LNCaP clone FGC (cell line): Measurements from ENCODE around the gene ACY1.
"Not testable (repeated sequence)": the region's sequence is repeated elsewhere in the genome, so short reads cannot be mapped to it uniquely, and the experiment has no call there.

Source experiments
- DNase-seq: peaks from one replicate; pipeline ENCODE4 v3.0.0-alpha.2; 2011; ENCODE audit warnings: low read depth
- H3K4me3 ChIP-seq: 2 replicates; pipeline ENCODE4 v1.5.1; 2011; ENCODE audit warnings: mild to moderate bottlenecking, low read depth, low read length, control low read depth
- TF ChIP-seq, protein P1 (sequence below): IDR thresholded peaks from 2 replicates; pipeline ENCODE4 v1.5.1; 2012; ENCODE audit warnings: mild to moderate bottlenecking; ENCODE audit not compliant: control insufficient read depth, insufficient read depth; ENCODE audit errors: extremely low read depth

The ACY1 gene

DNA sequence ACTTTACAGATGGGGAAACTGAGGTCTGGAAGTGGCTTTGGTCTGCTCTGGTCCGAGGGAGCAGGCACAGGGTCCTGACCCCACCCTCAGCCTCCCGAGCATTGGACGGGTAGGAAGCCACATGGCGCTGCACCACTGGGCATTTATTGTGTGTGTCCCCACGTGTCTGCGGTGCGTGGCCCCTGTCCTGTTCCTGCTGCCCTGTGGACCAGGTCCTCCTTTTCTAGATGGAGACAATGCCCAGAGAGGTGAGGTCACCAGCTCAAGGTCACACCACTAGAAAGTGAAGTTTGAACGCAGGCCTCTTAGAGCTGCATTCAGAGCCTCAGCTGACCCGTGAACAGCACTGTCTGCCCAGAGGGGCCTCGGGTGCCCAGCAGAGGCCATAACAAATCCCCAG, 46.2 kb downstream of the ACY1 start:
- TF ChIP-seq, protein P1, sequence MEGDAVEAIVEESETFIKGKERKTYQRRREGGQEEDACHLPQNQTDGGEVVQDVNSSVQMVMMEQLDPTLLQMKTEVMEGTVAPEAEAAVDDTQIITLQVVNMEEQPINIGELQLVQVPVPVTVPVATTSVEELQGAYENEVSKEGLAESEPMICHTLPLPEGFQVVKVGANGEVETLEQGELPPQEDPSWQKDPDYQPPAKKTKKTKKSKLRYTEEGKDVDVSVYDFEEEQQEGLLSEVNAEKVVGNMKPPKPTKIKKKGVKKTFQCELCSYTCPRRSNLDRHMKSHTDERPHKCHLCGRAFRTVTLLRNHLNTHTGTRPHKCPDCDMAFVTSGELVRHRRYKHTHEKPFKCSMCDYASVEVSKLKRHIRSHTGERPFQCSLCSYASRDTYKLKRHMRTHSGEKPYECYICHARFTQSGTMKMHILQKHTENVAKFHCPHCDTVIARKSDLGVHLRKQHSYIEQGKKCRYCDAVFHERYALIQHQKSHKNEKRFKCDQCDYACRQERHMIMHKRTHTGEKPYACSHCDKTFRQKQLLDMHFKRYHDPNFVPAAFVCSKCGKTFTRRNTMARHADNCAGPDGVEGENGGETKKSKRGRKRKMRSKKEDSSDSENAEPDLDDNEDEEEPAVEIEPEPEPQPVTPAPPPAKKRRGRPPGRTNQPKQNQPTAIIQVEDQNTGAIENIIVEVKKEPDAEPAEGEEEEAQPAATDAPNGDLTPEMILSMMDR = no peak
- no peak for DNase-seq
- no peak overlapping the region for H3K4me3 ChIP-seq

DNA sequence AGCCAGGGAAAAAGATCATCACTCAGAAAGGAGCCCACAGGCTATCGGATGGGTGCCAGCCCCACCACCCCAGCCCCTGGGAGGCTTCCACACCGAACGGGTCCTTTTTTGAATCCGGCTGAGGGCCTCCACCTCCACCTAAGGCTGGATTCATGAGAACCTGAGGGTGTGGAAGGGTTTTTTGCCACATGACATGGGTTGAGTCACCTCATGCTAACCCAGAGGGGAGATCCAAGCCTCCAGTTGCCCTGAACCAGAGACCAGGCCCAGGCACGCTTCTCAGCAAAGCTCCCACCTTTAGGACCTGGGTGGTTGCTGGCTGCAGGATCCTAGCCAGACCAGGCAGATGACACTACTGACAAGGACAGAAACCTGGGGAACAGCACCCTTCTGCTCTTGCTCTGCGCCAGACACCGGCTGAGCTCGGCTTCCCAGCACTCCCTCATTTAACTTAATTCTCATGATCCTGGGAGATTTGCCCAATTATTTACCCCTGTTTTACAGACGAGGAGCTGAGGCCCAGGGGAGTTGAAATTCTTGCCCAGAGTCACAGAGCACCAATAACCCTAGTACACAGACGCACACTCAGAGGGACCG, 47.5 kb downstream of the ACY1 start:
- TF ChIP-seq, protein P1 = no peak
- H3K4me3 ChIP-seq = no peak overlapping the region
- no peak for DNase-seq

DNA sequence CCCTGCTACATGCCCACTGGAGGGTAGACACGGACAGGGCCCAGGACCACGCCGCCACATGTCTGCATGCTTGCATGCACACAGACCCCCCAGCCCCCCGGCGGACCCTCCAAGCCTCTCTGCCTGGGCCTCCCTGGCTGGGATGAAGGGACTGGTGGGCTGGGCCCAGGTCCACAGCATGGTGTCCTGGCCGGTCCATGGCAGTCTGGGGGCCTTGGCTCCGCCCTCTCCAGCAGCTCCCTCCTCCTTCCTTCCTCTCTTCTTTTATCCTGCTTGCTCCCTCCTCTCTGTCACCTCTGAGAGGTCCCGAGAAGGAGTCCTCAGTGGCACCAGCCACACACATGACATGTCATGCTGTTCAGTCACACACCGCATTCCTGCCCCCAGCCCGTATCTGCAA, 48.6 kb downstream of the ACY1 start:
- TF ChIP-seq, protein P1 = no peak
- H3K4me3 ChIP-seq = no peak overlapping the region

DNA sequence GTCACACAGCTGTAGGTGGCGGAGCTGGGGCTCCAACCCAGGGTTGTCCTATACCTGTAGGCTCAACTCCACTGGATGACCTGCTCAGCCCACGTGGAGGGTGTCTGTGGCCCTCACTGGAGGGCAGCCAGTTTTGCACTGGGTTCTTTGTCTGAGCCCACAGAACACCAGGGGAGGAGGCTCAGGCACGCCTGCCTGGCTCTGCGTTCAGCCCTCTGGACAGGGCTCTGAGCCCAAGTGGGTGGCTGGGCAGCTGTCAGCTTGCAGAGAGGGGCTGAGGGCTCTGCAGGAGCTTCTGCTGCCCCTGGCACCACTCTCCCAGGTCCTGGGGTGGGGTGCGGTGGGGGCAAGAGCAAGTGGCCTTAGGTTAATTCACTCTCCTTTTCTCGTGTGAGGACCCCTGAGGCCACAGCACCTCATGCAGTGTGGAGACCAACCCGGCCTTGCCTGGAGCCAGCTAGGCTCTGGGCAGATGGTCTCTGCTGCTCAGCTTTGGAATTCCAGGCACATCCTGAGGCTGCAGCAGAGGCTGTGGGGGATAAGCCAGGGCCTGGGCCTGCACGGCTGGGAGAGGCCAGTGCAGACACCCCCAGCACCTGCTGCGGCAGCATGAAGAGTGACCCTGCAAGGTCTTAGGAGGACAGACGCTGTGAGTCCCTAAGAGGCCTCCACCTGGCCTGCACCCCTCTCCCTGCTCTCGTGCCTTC, 49.5 kb downstream of the ACY1 start:
- no peak for DNase-seq
- no peak overlapping the region for H3K4me3 ChIP-seq
- TF ChIP-seq, protein P1 = no peak

More for the DNA sequence above, 48.6 kb downstream of the ACY1 start:
- no peak for DNase-seq

DNA sequence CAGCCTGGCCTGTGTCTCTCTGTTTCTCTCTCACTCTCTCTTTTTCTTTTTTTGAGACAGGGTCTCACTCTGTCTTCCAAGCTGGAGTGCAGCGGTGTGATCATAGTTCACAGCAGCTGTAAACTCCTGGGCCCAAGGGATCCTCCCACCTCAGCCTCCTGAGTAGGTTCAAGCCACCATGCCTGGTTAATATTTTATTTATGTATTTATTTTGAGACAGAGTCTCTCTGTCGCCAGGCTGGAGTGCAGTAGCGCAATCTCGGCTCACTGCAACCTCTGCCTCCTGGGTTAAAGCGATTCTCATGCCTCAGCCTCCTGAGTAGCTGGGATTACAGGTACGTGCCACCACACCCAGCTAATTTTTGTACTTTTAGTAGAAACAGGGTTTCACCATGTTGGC, 50.4 kb downstream of the ACY1 start:
- H3K4me3 ChIP-seq = not testable (repeated sequence)

DNA sequence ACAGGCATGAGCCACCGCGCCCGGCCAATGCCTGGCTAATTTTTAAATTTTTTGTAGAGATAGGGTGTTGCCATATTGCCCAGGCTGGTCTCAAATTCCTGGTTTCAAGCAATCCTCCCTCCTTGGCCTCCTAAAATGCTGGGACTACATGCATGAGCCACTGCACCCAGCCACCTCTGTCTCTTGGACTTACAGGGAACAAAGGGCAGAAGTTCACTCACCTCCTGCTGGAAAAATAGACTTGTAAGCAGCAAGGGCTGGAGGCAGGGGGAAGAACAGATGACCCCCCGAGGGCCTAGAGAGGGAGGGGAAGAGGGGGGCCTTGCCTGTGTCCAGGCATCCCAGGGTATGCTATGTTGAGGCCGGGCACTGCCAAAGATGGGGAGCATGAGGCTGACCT, 50.9 kb downstream of the ACY1 start:
- TF ChIP-seq, protein P1 = no peak
- no peak overlapping the region for H3K4me3 ChIP-seq
- no peak for DNase-seq

More for the DNA sequence above, 50.4 kb downstream of the ACY1 start:
- DNase-seq = not testable (repeated sequence)

DNA sequence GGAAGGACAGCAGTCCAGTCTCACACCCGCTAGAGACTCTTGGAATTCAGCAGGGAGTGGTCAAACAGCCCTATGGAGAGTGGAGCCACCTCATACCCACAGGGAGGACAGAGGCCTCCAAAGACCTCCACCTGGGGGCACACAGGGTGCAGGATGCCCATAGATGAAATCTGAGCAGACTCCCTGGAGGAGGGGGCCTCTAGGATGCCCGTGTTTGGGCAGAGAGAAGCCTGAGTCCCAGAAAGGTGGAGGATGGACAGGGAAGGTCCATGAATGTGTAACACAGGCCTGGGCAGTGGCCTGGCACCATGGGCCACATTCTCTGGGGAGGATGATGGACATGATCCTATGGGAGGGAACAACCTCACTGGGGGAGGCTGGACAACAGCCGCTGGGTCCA, 51.3 kb downstream of the ACY1 start:
- TF ChIP-seq, protein P1 = no peak
- no peak overlapping the region for H3K4me3 ChIP-seq
- no peak for DNase-seq
